ENCODE results near the gene GATC.

GATC gene

GRCh38 chr12:120453060-120453750 is 7.0 kb downstream of the GATC start:
- H3K27ac ChIP-seq = no peak overlapping the region
- TF ChIP-seq CTCF (IDR thresholded peaks at IDR 0.05) = no peak
- H3K4me3 ChIP-seq = no peak overlapping the region
- H3K36me3 ChIP-seq = peaks cover 12 to 75% (median 37%) of the 10 kb centered on the region in 3 donors
- no peaks in the 10 kb centered on the region for H3K4me1 ChIP-seq
- no peaks in the 10 kb centered on the region for H3K27me3 ChIP-seq
- no peaks in the 10 kb centered on the region for H3K9me3 ChIP-seq
- no peak for DNase-seq
- intact Hi-C loops (cut with DNase I; ENCODE audit: low total_unique reads) = no loop called here

GRCh38 chr12:120453977-120454376 is 7.7 kb downstream of the GATC start:
- intact Hi-C loops (cut with DNase I; ENCODE audit: low total_unique reads) = no loop called here
- Histone ChIP-seq H3K36me3 (peaks cover 19 to 82% (median 45%) of the 10 kb centered on the region in 3 donors), H3K27ac (no peak overlapping the region), H3K27me3 (no peaks in the 10 kb centered on the region), H3K4me1 (no peaks in the 10 kb centered on the region), H3K4me3 (no peak overlapping the region), H3K9me3 (no peaks in the 10 kb centered on the region)
- DNase-seq = no peak
- TF ChIP-seq CTCF (IDR thresholded peaks at IDR 0.05) = peak; percentile 27 to 52

- H3K27me3 ChIP-seq = no peaks in the 10 kb centered on the region
- DNase-seq = no peak
- H3K36me3 ChIP-seq = peaks cover 30 to 92% (median 58%) of the 10 kb centered on the region in 3 donors
- no peaks in the 10 kb centered on the region for H3K4me1 ChIP-seq
- no peaks in the 10 kb centered on the region for H3K9me3 ChIP-seq
- intact Hi-C loops (cut with DNase I; ENCODE audit: low total_unique reads) = no loop called here
- TF ChIP-seq CTCF (IDR thresholded peaks at IDR 0.05) = no peak
- no peak overlapping the region for H3K4me3 ChIP-seq
- no peak overlapping the region for H3K27ac ChIP-seq
Measured at GRCh38 chr12:120455302-120455701, 9.1 kb downstream of the GATC start.

- TF ChIP-seq CTCF (IDR thresholded peaks at IDR 0.05) = no peak
- H3K27ac ChIP-seq = no peak overlapping the region
- H3K27me3 ChIP-seq = no peaks in the 10 kb centered on the region
- DNase-seq = no peak
- H3K36me3 ChIP-seq = peaks cover 49 to 95% (median 75%) of the 10 kb centered on the region in 3 donors
- no peaks in the 10 kb centered on the region for H3K9me3 ChIP-seq
- no peaks in the 10 kb centered on the region for H3K4me1 ChIP-seq
- H3K4me3 ChIP-seq = no peak overlapping the region
- intact Hi-C loops (cut with DNase I; ENCODE audit: low total_unique reads) = no loop called here
Measured at GRCh38 chr12:120457133-120457532, 10.9 kb downstream of the GATC start.

- no peak for DNase-seq
- Histone ChIP-seq H3K36me3 (peaks cover 79 to 100% (median 96%) of the 10 kb centered on the region in 3 donors), H3K4me3 (no peak overlapping the region), H3K4me1 (no peaks in the 10 kb centered on the region), H3K27me3 (no peaks in the 10 kb centered on the region), H3K27ac (no peak overlapping the region), H3K9me3 (no peaks in the 10 kb centered on the region)
- TF ChIP-seq CTCF (IDR thresholded peaks at IDR 0.05) = no peak
- intact Hi-C loops (cut with DNase I; ENCODE audit: low total_unique reads) = no loop called here
Measured at GRCh38 chr12:120460157-120460556, 13.9 kb downstream of the GATC start.
